Neural progenitor cell (in vitro differentiated cells): ENCODE measurements around the gene NAA35. TPM values are rescaled to one million over a fixed set of nuclear protein-coding genes. Genes with fewer than 3 reads are reported as not detected.

ENCODE experiments used
- DNase-seq: peaks from one replicate; pipeline ENCODE4 v3.0.0-alpha.2; 2016; ENCODE audit warnings: low spot score
- H2AFZ ChIP-seq: fragments of 200-600 bp; sonication (generic); replicated peaks from 2 replicates; pipeline ENCODE4 v1.6.1; 2016; ENCODE audit warnings: antibody characterized with exemption
- H3F3A ChIP-seq: fragments of 200-600 bp; sonication (generic); 2 replicates; pipeline ENCODE4 v1.6.1; 2016; ENCODE audit warnings: antibody characterized with exemption, low read depth
- H3K27ac ChIP-seq: fragments of 200-600 bp; sonication (generic); 2 replicates; pipeline ENCODE4 v1.5.1; 2016; ENCODE audit warnings: mild to moderate bottlenecking
- H3K27me3 ChIP-seq: fragments of 200-600 bp; sonication (generic); 2 replicates; pipeline ENCODE4 v1.6.1; 2016; ENCODE audit warnings: mild to moderate bottlenecking, moderate library complexity
- H3K36me3 ChIP-seq: fragments of 200-600 bp; sonication (generic); 2 replicates; pipeline ENCODE4 v1.5.1; 2016
- H3K4me1 ChIP-seq: fragments of 200-600 bp; sonication (generic); 2 replicates; pipeline ENCODE4 v1.6.1; 2016; ENCODE audit warnings: mixed run types
- H3K4me2 ChIP-seq: fragments of 200-600 bp; sonication (generic); 2 replicates; pipeline ENCODE4 v1.6.1; 2016
- H3K4me3 ChIP-seq: fragments of 200-600 bp; sonication (generic); 2 replicates; pipeline ENCODE4 v1.5.1; 2016
- H3K79me2 ChIP-seq: fragments of 200-600 bp; sonication (generic); 2 replicates; pipeline ENCODE4 v1.6.1; 2016; ENCODE audit warnings: low read depth
- H3K9ac ChIP-seq: fragments of 200-600 bp; sonication (generic); 2 replicates; pipeline ENCODE4 v1.6.1; 2016
- H3K9me3 ChIP-seq: fragments of 200-600 bp; sonication (generic); 2 replicates; pipeline ENCODE4 v1.5.1; 2016; ENCODE audit warnings: low read depth
- H4K20me1 ChIP-seq: fragments of 200-600 bp; sonication (generic); 2 replicates; pipeline ENCODE4 v1.6.1; 2016; ENCODE audit warnings: low read depth
- H3K27ac Mint-ChIP-seq: 3 replicates; pipeline ENCODE4 v1.8.0; 2021; ENCODE audit warnings: mixed read lengths
- H3K27me3 Mint-ChIP-seq: 2 replicates; pipeline ENCODE4 v1.8.0; 2022; ENCODE audit warnings: low read depth, mild to moderate bottlenecking, inconsistent platforms, moderate library complexity, mixed read lengths; ENCODE audit not compliant: insufficient read depth
- H3K36me3 Mint-ChIP-seq: 3 replicates; pipeline ENCODE4 v1.8.0; 2021; ENCODE audit warnings: mixed read lengths
- H3K4me1 Mint-ChIP-seq: 3 replicates; pipeline ENCODE4 v1.8.0; 2021; ENCODE audit warnings: mixed read lengths
- H3K4me3 Mint-ChIP-seq: 3 replicates; pipeline ENCODE4 v1.8.0; 2021; ENCODE audit warnings: mild to moderate bottlenecking, moderate library complexity, mixed read lengths
- H3K9me3 Mint-ChIP-seq: 3 replicates; pipeline ENCODE4 v1.8.0; 2020; ENCODE audit warnings: mixed read lengths
- EZH2 ChIP-seq: fragments of 200-600 bp; sonication (generic); IDR thresholded peaks from 2 replicates; pipeline ENCODE4 v1.6.1; 2017; ENCODE audit warnings: antibody characterized with exemption, mild to moderate bottlenecking, moderate library complexity
- EZH2phosphoT487 ChIP-seq: fragments of 200-600 bp; sonication (generic); IDR thresholded peaks from 2 replicates; pipeline ENCODE4 v1.6.1; 2017; ENCODE audit warnings: antibody characterized with exemption
- total RNA-seq: library from RNA; depleted of rRNA; stranded (reverse); fragments of >200 nt; gene quantifications from 2 replicates; pipeline ENCODE4 v1.2.3, GENCODE V29; 2015; ENCODE audit warnings: low replicate concordance
- TF ChIP-seq, protein P1 (sequence below): fragments of 200-600 bp; sonication (generic); IDR thresholded peaks from 2 replicates; pipeline ENCODE4 v1.5.1; 2017; ENCODE audit warnings: antibody characterized with exemption, mild to moderate bottlenecking

The NAA35 gene
- total RNA-seq, 1 donor from 2014 or later: 60.7 TPM

DNA sequence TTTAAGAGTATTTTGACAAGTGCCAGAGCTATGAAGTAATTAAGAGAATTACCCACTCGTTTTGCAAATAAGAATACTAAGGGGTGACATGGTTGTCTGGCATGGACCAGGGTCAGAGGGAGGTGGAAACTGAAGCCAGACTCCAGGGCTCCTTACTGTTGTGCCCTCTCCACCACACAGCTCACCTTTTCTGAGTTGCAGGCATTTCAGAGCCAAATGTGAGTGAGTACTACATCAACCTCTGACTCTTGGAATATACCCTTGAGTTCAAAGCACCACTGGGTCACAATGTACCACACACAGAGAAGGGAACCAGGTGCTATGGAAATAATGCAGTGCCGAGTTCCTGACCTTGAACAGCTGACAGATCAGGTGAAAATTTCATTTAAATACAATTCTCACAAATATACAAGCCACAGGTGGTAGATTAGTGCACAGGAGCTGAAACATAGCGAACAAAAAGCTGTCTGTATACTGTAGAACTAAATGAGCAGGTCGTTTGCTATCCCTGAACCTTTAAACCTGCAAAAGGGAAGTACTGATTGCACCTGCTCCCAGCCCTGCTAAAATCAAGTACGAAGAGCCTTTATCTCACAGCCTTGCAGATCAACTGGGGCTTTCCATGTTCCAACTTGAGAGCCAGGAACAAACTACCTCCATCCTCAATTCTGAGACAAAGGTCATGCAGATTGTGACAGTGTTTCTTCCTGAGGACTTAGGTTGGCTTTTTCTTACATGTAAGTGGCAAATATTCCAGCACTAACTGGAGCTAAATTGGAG lies 101.4 kb downstream of the NAA35 start:
- Histone ChIP-seq H3K9me3 (no peaks in the 10 kb centered on the region), H3K27ac (no peak overlapping the region), H3K4me2 (no peak overlapping the region), H3K4me3 (no peak overlapping the region), H4K20me1 (no peaks in the 10 kb centered on the region), H3K4me1 (no peaks in the 10 kb centered on the region), H3K27me3 (no peaks in the 10 kb centered on the region), H3K79me2 (no peaks in the 10 kb centered on the region), H3K36me3 (peaks cover 9% of the 10 kb centered on the region), H3K9ac (no peak overlapping the region), H2AFZ (no peak overlapping the region), H3F3A (peaks cover 4% of the 10 kb centered on the region)
- Mint-ChIP-seq H3K4me1 (peaks cover 6% of the 10 kb centered on the region), H3K36me3 (peaks cover 40% of the 10 kb centered on the region), H3K27ac (no peak overlapping the region), H3K27me3 (peaks cover 5% of the 10 kb centered on the region), H3K9me3 (peaks cover 2% of the 10 kb centered on the region), H3K4me3 (no peak overlapping the region)
- no peak for DNase-seq
- TF ChIP-seq, protein P1, sequence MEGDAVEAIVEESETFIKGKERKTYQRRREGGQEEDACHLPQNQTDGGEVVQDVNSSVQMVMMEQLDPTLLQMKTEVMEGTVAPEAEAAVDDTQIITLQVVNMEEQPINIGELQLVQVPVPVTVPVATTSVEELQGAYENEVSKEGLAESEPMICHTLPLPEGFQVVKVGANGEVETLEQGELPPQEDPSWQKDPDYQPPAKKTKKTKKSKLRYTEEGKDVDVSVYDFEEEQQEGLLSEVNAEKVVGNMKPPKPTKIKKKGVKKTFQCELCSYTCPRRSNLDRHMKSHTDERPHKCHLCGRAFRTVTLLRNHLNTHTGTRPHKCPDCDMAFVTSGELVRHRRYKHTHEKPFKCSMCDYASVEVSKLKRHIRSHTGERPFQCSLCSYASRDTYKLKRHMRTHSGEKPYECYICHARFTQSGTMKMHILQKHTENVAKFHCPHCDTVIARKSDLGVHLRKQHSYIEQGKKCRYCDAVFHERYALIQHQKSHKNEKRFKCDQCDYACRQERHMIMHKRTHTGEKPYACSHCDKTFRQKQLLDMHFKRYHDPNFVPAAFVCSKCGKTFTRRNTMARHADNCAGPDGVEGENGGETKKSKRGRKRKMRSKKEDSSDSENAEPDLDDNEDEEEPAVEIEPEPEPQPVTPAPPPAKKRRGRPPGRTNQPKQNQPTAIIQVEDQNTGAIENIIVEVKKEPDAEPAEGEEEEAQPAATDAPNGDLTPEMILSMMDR: no peak
- TF ChIP-seq EZH2: no peak
- TF ChIP-seq EZH2phosphoT487: no peak

DNA sequence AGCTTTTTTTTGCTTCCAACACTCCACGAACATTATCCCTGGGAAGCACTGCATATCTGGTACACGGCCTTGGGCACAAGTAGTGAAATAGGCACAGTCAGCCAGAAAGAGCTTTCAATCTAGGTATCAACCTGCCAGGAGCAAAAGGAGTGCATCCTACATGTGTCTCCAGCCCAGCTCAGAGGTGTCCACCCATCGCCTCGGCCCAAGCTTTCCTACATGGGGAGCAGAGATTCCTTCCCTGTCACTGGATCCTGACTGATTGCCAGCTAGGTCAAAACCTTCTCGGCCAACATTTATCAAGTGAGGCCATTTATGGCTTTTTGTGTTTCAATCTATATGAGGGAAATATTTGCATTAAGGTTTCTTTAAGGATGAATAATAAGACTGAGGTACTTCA lies 102.6 kb downstream of the NAA35 start:
- Mint-ChIP-seq H3K27ac (no peak overlapping the region), H3K27me3 (peaks cover 5% of the 10 kb centered on the region), H3K4me3 (no peak overlapping the region), H3K36me3 (peaks cover 34% of the 10 kb centered on the region), H3K9me3 (peaks cover 2% of the 10 kb centered on the region), H3K4me1 (peaks cover 3% of the 10 kb centered on the region)
- no peak for DNase-seq
- Histone ChIP-seq H3K4me1 (no peaks in the 10 kb centered on the region), H3K9ac (no peak overlapping the region), H3K27ac (no peak overlapping the region), H3K36me3 (peaks cover 6% of the 10 kb centered on the region), H3K79me2 (no peaks in the 10 kb centered on the region), H3F3A (peaks cover 6% of the 10 kb centered on the region), H2AFZ (no peak overlapping the region), H3K27me3 (no peaks in the 10 kb centered on the region), H3K4me3 (no peak overlapping the region), H3K9me3 (no peaks in the 10 kb centered on the region), H4K20me1 (no peaks in the 10 kb centered on the region), H3K4me2 (no peak overlapping the region)
- no peak for TF ChIP-seq EZH2
- TF ChIP-seq EZH2phosphoT487: no peak
- TF ChIP-seq, protein P1: no peak

GRCh38 chr9:86043999-86044398 lies 103.1 kb downstream of the NAA35 start:
- Mint-ChIP-seq H3K4me3 (no peak overlapping the region), H3K4me1 (peaks cover 3% of the 10 kb centered on the region), H3K36me3 (peaks cover 33% of the 10 kb centered on the region), H3K27ac (peak overlapping the region; percentile 42), H3K27me3 (peaks cover 5% of the 10 kb centered on the region), H3K9me3 (peaks cover 2% of the 10 kb centered on the region)
- H3K27me3 ChIP-seq: no peaks in the 10 kb centered on the region
- no peaks in the 10 kb centered on the region for H3K79me2 ChIP-seq
- H3K4me2 ChIP-seq: no peak overlapping the region
- no peaks in the 10 kb centered on the region for H3K9me3 ChIP-seq
- no peak overlapping the region for H2AFZ ChIP-seq
- no peak overlapping the region for H3K9ac ChIP-seq
- DNase-seq: peak; percentile 18
- no peak overlapping the region for H3K4me3 ChIP-seq
- H3K27ac ChIP-seq: no peak overlapping the region
- no peak for TF ChIP-seq EZH2
- TF ChIP-seq, protein P1: peak; percentile 37
- H3F3A ChIP-seq: peaks cover 6% of the 10 kb centered on the region
- H3K4me1 ChIP-seq: no peaks in the 10 kb centered on the region
- H3K36me3 ChIP-seq: peaks cover 3% of the 10 kb centered on the region
- no peaks in the 10 kb centered on the region for H4K20me1 ChIP-seq
